Measurements from ENCODE around the gene SENP5.
A peak's percentile ranks its signal among the peaks of the same experiment; 100 is the strongest.

The SENP5 gene

DNA sequence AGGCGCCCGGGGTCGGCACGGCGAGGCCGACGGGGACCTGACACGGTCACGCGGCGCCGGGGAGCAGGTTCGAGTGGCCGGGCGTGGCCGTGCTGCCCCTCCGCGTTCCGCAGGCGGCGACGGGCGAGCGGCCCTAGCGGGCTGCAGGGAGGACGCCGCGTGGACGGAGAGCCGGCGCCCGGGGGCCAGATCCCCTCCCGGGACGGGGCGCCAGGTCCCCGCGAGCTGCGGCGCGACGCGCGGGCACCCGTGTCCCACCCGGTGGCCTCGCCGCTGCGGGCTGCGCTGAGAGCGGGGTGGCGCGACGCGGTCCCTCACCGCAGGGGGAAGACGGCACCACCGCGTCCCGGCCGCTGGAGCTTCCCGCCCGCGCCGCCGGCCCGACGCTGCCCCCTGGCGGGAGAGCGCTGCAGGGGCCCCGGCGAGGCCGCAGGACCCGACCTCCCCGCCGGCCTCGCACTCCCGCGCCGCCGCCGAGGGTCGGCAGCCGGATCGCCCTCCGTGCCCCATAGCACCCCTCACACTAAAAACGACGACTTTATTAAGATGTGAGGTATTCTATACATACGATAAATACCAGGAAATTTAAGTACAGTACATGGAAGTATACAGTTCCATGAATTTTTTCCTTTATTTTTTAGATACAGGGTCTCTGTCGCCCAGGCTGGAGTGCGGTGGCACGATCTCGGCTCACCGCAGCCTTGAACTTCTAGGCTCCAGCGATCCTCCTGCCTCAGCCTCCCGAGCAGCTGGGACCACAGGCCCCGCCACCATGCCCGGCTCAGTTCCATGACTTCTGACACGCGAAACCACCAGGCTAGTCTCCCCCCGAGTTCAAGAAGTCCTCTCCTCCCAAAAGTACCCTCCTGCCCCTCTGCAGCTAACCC lies 102.2 kb downstream of the SENP5 start:
- DNase-seq, result peak; percentile 70 to 71

DNA sequence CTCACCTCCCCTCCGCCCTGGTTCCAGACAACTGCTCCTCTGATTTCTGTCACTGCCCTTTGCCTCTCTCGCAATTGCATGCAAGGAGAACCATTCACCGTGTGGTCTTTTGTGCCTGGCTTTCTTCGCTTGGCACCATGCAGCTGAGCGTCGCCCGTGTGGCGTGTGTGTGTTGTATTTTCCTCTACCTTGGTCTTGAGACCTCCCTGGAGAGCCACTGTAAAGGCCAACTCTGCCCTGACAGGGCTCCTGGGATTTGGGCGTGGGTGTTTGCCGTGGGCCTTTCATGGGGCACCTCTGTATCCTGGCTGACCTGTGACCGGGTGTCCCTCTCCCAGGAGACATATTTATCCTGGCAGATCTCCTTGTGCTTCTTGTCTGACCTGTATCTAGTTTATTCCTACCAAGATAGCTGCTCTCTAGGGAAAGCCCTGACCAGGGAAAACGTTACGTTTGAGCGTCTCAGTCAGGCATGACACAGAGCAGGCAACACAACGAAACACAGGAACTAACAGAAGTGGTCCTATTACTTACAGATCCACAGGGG lies 102.9 kb downstream of the SENP5 start:
- DNase-seq, result no peak

DNA sequence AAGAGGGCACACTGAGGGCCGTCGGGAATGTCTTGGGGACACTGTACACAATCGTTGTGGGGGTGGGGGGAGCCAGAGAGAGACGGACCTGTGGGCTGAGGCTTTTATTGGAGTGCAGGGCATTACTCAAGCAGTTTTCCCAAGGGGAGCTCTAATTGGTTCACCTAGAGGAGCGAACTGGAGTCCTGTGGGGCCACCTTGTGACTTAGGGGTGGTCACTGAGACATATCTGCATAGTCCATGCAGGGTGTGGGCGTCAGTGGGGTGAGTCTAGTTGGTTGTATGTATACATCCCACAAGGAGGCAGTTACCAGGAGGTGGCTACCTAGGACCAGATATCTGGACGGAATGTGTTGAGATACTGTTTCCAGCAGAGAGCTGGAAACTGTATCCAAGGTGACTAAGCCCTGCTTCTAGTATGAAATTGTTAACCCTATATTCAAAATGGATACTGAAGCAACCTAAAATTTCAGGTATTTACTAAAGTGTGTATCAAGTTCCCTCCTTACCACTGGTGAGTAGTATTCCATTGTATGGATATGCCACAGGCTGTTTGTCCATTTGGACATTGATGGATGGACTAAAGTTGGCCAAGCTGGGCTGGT lies 103.5 kb downstream of the SENP5 start:
- DNase-seq, result no peak

DNA sequence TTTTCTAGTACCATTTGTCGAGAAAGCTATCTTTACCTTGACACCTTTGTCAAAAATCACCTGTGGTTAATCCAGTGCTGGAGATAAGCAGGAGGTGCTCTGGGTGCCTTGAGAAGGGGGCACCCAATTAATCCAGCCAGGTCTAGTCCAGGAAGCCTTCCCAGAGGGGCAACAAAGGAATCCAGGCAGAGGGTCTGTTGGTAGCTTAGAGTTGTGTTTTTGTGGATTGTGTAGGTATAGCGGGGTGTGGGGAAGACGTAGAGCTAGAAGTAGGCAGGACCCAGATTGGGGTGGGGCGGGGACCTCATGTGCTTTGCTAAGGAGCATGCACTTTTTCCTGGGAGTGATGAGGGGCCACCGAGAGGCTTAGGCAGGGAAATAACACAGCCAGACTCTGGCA lies 106.9 kb downstream of the SENP5 start:
- no peak for DNase-seq

DNA sequence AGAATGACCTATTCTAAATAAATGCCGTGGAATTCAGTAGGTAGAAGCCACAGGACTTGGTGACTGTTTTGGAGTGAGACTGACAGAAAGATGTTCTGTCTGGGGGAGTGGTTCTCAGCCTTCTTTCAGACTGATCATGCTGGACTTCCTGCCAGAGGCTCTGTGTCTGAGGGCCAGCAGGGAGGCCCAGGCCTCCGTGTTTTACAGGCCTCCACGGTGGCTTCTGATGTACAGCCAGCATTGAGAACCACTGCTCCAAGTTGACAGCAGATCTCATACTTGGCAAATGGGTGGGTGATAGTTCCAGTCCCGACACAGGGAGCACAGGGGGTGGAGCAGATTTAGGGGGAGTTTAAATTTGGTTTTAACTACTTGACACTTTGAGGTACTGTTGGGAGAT lies 107.6 kb downstream of the SENP5 start:
- no peak for DNase-seq

DNA sequence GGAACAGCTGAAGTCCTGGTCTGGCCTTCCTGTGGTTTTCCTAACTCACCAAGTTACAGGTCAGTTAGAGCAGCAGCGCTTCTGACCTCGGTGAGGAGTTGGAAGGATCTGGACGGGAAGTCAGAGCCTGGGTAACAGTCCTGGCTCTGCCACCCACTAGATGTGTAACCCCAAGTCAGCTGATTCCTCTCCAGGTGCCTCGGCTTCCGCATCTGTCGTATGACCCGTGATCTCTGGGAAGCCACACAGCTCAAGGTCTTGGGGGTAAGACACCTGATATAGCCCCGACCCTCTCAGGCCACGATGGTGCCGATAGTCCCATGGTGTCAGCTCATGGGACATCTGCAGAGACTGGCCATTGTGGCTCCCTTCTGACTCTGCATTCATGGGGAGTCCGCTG lies 109.2 kb downstream of the SENP5 start:
- no peak for DNase-seq

DNA sequence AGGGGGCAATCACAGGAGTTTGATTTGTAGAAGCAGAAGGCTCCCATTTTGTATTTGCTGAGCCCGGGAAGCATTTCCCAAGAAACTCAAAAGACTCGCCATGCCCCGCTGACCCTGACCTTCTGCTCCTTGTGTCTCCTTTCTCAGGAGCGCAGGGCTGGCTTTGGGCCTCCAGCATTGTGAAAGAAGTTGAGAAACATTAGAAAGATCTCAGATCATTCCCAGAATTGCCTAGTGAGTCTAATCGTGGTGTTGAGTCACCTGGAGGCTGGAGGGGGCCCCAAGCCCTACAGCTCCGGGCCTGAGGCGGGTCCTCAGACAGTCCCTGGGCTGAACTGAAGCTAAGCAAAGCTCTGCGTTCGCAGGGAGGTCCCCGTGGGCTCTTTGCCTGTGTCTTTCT lies 111.8 kb downstream of the SENP5 start:
- DNase-seq, result no peak

DNA sequence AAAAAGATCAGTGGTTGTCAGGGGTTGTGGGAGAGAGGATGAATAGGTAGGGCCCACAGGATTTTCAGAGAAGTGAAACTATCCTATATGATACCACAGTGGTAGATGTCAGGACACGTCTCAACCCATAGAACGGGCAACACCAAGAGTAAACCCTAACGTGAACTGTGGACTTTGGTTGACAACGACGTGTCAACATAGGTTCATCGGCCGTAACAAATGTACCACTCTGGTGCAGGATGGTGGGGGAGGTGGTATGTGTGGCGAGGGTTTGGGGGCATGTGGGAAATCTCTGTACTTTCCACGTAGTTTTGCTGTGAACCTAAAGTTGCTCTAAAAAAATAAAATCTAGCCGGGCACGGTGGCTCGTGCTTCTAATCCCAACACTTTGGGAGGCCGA lies 113.9 kb downstream of the SENP5 start:
- no peak for DNase-seq

DNA sequence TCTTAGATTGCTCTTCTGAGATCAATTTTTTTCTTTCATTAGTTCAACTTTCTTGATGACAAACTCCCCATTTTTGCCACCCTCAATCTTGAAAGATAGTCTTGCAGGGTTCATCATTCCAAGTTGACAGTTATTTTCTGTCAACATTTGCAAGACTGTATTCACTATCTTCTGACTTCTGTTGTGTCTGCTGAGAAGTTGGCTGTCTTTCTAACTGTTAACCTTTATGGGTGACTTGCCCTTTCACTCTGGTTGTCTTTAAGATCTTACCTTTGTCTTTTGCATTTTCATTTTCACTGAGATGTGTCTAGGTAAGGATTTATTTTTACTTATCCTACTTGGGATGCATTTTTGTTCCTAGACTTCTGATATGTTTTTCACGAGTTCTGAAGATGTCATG lies 115.5 kb downstream of the SENP5 start:
- DNase-seq, result no peak
